HepG2 (cell line): ENCODE results near the gene ZNF722. TPM values are rescaled to one million over a fixed set of nuclear protein-coding genes. Genes with fewer than 3 reads are reported as not detected.

Source experiments
- ATAC-seq: fragments of 200-7000 bp; cut with Tn5 transposase; 3 replicates; pipeline ENCODE4 v1.9.1; 2020; ENCODE audit warnings: mild to moderate bottlenecking, moderate library complexity
- BruUV-seq: library from RNA; stranded (reverse); fragments of 400-500 nt; replicated peaks from 2 replicates; lab custom pipeline; 2021; lab: Mats Ljungman, UMichigan
- CTCF ChIA-PET: fragments of 300-600 bp; formaldehyde crosslinking; extraction: SDS; loops from one replicate; lab custom pipeline; 2021; ENCODE audit warnings: low total read pairs, inconsistent platforms, low intra/inter-chr PET ratio; lab: Yijun Ruan, JAX
- POLR2A ChIA-PET: fragments of 350-600 bp; sonication (Branson Sonifier 250); formaldehyde crosslinking; loops from one replicate; lab custom pipeline; 2020; ENCODE audit warnings: antibody characterized with exemption, inconsistent platforms; lab: Yijun Ruan, JAX
- DNase-seq: peaks from one replicate; pipeline ENCODE4 v3.0.0-alpha.2; 2015; ENCODE audit warnings: low spot score
- FAIRE-seq: peaks from 3 replicates; lab custom pipeline; 2011; peaks lifted over from hg19 to GRCh38; lab: Jason Lieb, UNC
- H2AFZ ChIP-seq: one replicate; pipeline ENCODE4 v1.6.1; 2011; ENCODE audit warnings: low read length, inconsistent platforms
- H3K27ac ChIP-seq: fragments of 300-600 bp; 3 replicates; pipeline ENCODE4 v1.8.0; 2011; ENCODE audit warnings: mixed run types, mild to moderate bottlenecking, mixed read lengths, low read length, inconsistent platforms; ENCODE audit not compliant: insufficient read depth; ENCODE audit errors: extremely low read length
- H3K27me3 ChIP-seq, 2 experiments: fragments of 200-600 bp in 1 of 2; 2 replicates in 1 of 2; 3 replicates in 1 of 2; pipeline versions ENCODE4 v1.6.0 to v1.8.0; 2011; ENCODE audit warnings: low read length in 2 of 2, mild to moderate bottlenecking in 2 of 2, moderate library complexity in 2 of 2, inconsistent platforms in 1 of 2; ENCODE audit not compliant: insufficient read depth in 2 of 2, control insufficient read depth in 1 of 2
- H3K36me3 ChIP-seq, 2 experiments: fragments of 200-600 bp in 1 of 2; replicated peaks in 1 of 2; 2 replicates in 1 of 2; 3 replicates in 1 of 2; pipeline versions ENCODE4 v1.5.1 to v1.8.0; 2011; ENCODE audit warnings: low read length in 2 of 2, inconsistent platforms in 1 of 2; ENCODE audit not compliant: insufficient read depth in 2 of 2, control insufficient read depth in 1 of 2
- H3K4me1 ChIP-seq: 2 replicates; pipeline ENCODE4 v1.5.1; 2012; ENCODE audit warnings: low read length, inconsistent platforms; ENCODE audit not compliant: insufficient read depth
- H3K4me2 ChIP-seq: 2 replicates; pipeline ENCODE4 v1.6.0; 2011; ENCODE audit warnings: low read depth, low read length, inconsistent platforms
- H3K4me3 ChIP-seq, 3 experiments: fragments of 200-600 bp in 1 of 3; sonication (generic), shearing (Covaris generic) in 1 of 3; replicated peaks in 1 of 3; 2 replicates each; pipeline ENCODE4 v1.5.1; 2011 to 2016; ENCODE audit warnings: low read length in 3 of 3, inconsistent platforms in 2 of 3, low read depth in 2 of 3, mild to moderate bottlenecking in 2 of 3, control low read depth in 1 of 3, mixed read lengths in 1 of 3; ENCODE audit not compliant: insufficient read depth in 1 of 3
- H3K79me2 ChIP-seq: one replicate; pipeline ENCODE4 v1.6.1; 2011; ENCODE audit warnings: low read length, inconsistent platforms; ENCODE audit not compliant: insufficient read depth
- H3K9ac ChIP-seq: 2 replicates; pipeline ENCODE4 v1.6.0; 2011; ENCODE audit warnings: mild to moderate bottlenecking, low read depth, low read length, inconsistent platforms; ENCODE audit not compliant: insufficient read depth
- H3K9me3 ChIP-seq: 2 replicates; pipeline ENCODE4 v1.5.1; 2012; ENCODE audit warnings: mild to moderate bottlenecking, low read length
- H4K20me1 ChIP-seq: 2 replicates; pipeline ENCODE4 v1.6.0; 2011; ENCODE audit warnings: inconsistent platforms, mild to moderate bottlenecking, low read length, moderate library complexity; ENCODE audit not compliant: insufficient read depth
- KLF13 ChIP-seq: sonication (generic); formaldehyde crosslinking; IDR thresholded peaks from 2 replicates; pipeline ENCODE4 v1.4.0; 2020; ENCODE audit warnings: mild to moderate bottlenecking, missing genetic modification reagents
- NR2C2 ChIP-seq: sonication (generic); formaldehyde crosslinking; IDR thresholded peaks from 2 replicates; pipeline ENCODE4 v1.4.0; 2020; ENCODE audit warnings: missing genetic modification reagents, mild to moderate bottlenecking, moderate library complexity, borderline replicate concordance
- SCMH1 ChIP-seq: sonication (generic); formaldehyde crosslinking; IDR thresholded peaks from 2 replicates; pipeline ENCODE4 v1.9.0; 2021; ENCODE audit warnings: missing genetic modification reagents, mild to moderate bottlenecking, borderline replicate concordance
- YEATS4 ChIP-seq: sonication (generic); formaldehyde crosslinking; IDR thresholded peaks from 2 replicates; pipeline ENCODE4 v1.4.0; 2020; ENCODE audit warnings: missing genetic modification reagents, borderline replicate concordance
- ZIK1 ChIP-seq: sonication (generic); formaldehyde crosslinking; IDR thresholded peaks from 2 replicates; pipeline ENCODE4 v1.5.0; 2020; ENCODE audit warnings: mild to moderate bottlenecking, low read depth, missing genetic modification reagents, borderline replicate concordance
- ZKSCAN1 ChIP-seq: fragments of 150-350 bp; IDR thresholded peaks from 2 replicates; pipeline ENCODE4 v1.6.1; 2014; ENCODE audit warnings: low read length
- ZNF232 ChIP-seq: sonication (generic); formaldehyde crosslinking; IDR thresholded peaks from 2 replicates; pipeline ENCODE4 v1.4.0; 2020; ENCODE audit warnings: missing genetic modification reagents, borderline replicate concordance
- WGBS: methylation state at CpG from one replicate; pipeline ENCODE4 v1.1.6; 2017; ENCODE audit warnings: low lambda C conversion rate; 5-methylcytosine and 5-hydroxymethylcytosine counted together
- in situ Hi-C: cut with HindIII; loops from 2 replicates; pipeline ENCODE4 v1.10.0; 2017; ENCODE audit warnings: low pct_unique_long_range_greater_than_20kb; ENCODE audit not compliant: extremely low pct_ligation_motif_present
- intact Hi-C: fragments of 100-400 bp; cut with micrococcal nuclease; formaldehyde crosslinking; loops from one replicate; pipeline ENCODE4 v1.10.0; 2022; ENCODE audit not compliant: unreplicated experiment
- polyA plus RNA-seq, 8 experiments: library from polyadenylated mRNA; depleted of rRNA in 3 of 8; stranded (reverse) in 7 of 8; unstranded in 1 of 8; fragments of >200 nt; fragmentation: Illumina TruSeq in 4 of 8; extraction: Trizol in 4 of 8; gene quantifications; 2 replicates each; pipeline versions ENCODE4 v1.2.1 to v1.2.3, GENCODE V29; 2011 to 2016; ENCODE audit warnings: low read depth in 4 of 8, missing spikeins in 1 of 8, mixed read lengths in 1 of 8; ENCODE audit not compliant: insufficient read depth in 1 of 8
- total RNA-seq, 5 experiments: library from RNA; depleted of rRNA; stranded (reverse); fragments of >200 nt; fragmentation: Illumina TruSeq; extraction: Trizol; gene quantifications; 2 replicates each; pipeline ENCODE4 v1.2.3, GENCODE V29; 2016; ENCODE audit warnings: low read depth in 1 of 5
- TF ChIP-seq, protein P1 (sequence below): fragments of 450-650 bp; IDR thresholded peaks from 2 replicates; pipeline ENCODE4 v1.6.1; 2016
- TF ChIP-seq, protein P2 (sequence below): IDR thresholded peaks from 2 replicates; pipeline ENCODE4 v1.6.1; 2012; ENCODE audit warnings: low read length, improper control_type of control experiment

ZNF722 gene
- total and polyA plus RNA-seq, 2 of the 13 experiments (the other 11 are each of a cell fraction or from before 2014, with no cell fraction given) = not detected

DNA sequence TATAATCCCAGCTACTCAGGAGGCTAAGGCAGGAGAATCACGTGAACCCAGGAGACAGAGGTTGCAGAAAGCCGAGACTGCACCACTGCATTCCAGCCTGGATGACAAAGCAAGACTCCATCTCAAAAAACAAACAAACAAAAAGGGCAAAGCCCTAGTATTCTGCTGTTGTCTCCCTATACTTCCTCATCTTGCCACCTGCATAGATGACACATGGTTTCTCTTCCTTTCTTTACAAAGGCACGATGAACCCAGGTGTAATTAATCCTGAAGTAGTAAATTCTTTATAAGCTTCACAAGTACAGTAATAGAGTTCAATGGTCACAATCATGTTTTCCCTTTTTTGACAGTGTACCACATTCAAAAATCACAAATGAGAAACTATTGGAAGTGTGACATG lies 36.7 kb downstream of the ZNF722 start:
- intact Hi-C loops = no loop called here
- FAIRE-seq (no peak), DNase-seq (no peak), ATAC-seq (no peak)
- H4K20me1 ChIP-seq = no peaks in the 10 kb centered on the region
- H3K36me3 ChIP-seq = no peaks in the 10 kb centered on the region
- WGBS = 3% methylated on average over 3 of the region's 3 CpGs
- peaks cover 94% of the 10 kb centered on the region for H3K9me3 ChIP-seq
- in situ Hi-C loops = no loop called here
- no peaks in the 10 kb centered on the region for H3K4me1 ChIP-seq
- POLR2A ChIA-PET = no interaction called here
- H3K27me3 ChIP-seq = no peaks in the 10 kb centered on the region
- BruUV-seq = no TSS peak
- H3K9ac ChIP-seq = no peak overlapping the region
- no peak overlapping the region for H2AFZ ChIP-seq
- H3K27ac ChIP-seq = no peak overlapping the region
- TF ChIP-seq ZNF232 (CRISPR knock-in tag) (no peak), YEATS4 (no peak), KLF13 (no peak), ZKSCAN1 (no peak), ZIK1 (CRISPR knock-in tag) (no peak), NR2C2 (CRISPR knock-in tag) (no peak), SCMH1 (CRISPR knock-in tag) (no peak)
- TF ChIP-seq, protein P1, sequence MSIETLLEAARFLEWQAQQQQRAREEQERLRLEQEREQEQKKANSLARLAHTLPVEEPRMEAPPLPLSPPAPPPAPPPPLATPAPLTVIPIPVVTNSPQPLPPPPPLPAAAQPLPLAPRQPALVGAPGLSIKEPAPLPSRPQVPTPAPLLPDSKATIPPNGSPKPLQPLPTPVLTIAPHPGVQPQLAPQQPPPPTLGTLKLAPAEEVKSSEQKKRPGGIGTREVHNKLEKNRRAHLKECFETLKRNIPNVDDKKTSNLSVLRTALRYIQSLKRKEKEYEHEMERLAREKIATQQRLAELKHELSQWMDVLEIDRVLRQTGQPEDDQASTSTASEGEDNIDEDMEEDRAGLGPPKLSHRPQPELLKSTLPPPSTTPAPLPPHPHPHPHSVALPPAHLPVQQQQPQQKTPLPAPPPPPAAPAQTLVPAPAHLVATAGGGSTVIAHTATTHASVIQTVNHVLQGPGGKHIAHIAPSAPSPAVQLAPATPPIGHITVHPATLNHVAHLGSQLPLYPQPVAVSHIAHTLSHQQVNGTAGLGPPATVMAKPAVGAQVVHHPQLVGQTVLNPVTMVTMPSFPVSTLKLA = no peak
- TF ChIP-seq, protein P2, sequence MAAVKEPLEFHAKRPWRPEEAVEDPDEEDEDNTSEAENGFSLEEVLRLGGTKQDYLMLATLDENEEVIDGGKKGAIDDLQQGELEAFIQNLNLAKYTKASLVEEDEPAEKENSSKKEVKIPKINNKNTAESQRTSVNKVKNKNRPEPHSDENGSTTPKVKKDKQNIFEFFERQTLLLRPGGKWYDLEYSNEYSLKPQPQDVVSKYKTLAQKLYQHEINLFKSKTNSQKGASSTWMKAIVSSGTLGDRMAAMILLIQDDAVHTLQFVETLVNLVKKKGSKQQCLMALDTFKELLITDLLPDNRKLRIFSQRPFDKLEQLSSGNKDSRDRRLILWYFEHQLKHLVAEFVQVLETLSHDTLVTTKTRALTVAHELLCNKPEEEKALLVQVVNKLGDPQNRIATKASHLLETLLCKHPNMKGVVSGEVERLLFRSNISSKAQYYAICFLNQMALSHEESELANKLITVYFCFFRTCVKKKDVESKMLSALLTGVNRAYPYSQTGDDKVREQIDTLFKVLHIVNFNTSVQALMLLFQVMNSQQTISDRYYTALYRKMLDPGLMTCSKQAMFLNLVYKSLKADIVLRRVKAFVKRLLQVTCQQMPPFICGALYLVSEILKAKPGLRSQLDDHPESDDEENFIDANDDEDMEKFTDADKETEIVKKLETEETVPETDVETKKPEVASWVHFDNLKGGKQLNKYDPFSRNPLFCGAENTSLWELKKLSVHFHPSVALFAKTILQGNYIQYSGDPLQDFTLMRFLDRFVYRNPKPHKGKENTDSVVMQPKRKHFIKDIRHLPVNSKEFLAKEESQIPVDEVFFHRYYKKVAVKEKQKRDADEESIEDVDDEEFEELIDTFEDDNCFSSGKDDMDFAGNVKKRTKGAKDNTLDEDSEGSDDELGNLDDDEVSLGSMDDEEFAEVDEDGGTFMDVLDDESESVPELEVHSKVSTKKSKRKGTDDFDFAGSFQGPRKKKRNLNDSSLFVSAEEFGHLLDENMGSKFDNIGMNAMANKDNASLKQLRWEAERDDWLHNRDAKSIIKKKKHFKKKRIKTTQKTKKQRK = no peak
- CTCF ChIA-PET = no interaction called here
- H3K4me2 ChIP-seq = no peak overlapping the region
- no peak overlapping the region for H3K4me3 ChIP-seq
- H3K79me2 ChIP-seq = no peaks in the 10 kb centered on the region
